ENCODE results near the gene CEP350. TPM values are rescaled to one million over a fixed set of nuclear protein-coding genes. Genes with fewer than 3 reads are reported as not detected.
A peak's percentile ranks its signal among the peaks of the same experiment; 100 is the strongest.

CEP350 gene
- total RNA-seq, 2 donors from 2014 or later: 32.2 to 42.2 TPM

DNA sequence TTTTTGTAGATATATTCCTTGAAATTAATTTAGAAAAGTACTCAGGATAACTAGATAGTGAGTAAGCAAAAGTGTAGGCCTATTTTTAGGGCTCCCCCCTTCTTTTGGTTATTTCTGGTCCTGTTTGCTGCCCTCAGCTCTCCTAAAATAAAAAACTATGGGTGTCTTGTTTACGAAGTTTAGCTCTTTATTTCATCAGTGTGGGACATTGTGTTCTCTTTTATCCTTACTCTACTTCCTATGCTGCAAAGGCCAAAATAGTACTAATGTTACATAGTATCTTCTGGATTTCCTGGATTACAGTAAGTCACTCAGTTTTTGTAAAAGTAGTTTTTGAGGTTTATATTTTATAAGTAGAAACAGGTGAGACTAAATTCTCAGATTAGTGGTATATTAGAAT is 15.4 kb downstream of the CEP350 start:
- Mint-ChIP-seq H3K36me3 (ENCODE audit: low read depth) (peaks cover 7% of the 10 kb centered on the region), H3K9me3 (peaks cover 4% of the 10 kb centered on the region), H3K27me3 (ENCODE audit: insufficient read depth) (no peaks in the 10 kb centered on the region), H3K27ac (peak overlapping the region; percentile 55), H3K4me1 (peaks cover 4% of the 10 kb centered on the region), H3K4me3 (no peak overlapping the region)
- Histone ChIP-seq H3K27ac (ENCODE audit: low read depth, low read length) (no peak overlapping the region), H3K4me1 (ENCODE audit: control insufficient read depth, insufficient read depth, low read length) (no peaks in the 10 kb centered on the region), H3K9ac (ENCODE audit: extremely low read depth, low read length, poor library complexity, severe bottlenecking) (no peak overlapping the region), H3K27me3 (ENCODE audit: control insufficient read depth, insufficient read depth, low read length, poor library complexity, severe bottlenecking) (no peaks in the 10 kb centered on the region), H3K4me3 (ENCODE audit: low read length) (no peak overlapping the region), H3K9me3 (ENCODE audit: control insufficient read depth, low read length) (peaks cover 18% of the 10 kb centered on the region), H3K36me3 (ENCODE audit: control insufficient read depth, insufficient read depth, low read length) (peaks cover 5% of the 10 kb centered on the region)
- 80 to 100% methylated on average over 1 of the region's 1 CpG for WGBS, 2 experiments (ENCODE audit: insufficient coverage in 1 of 2, insufficient read length in 1 of 2)
- no peak for TF ChIP-seq CTCF (conservative IDR thresholded peaks at IDR 0.05)
- no peak for DNase-seq

DNA sequence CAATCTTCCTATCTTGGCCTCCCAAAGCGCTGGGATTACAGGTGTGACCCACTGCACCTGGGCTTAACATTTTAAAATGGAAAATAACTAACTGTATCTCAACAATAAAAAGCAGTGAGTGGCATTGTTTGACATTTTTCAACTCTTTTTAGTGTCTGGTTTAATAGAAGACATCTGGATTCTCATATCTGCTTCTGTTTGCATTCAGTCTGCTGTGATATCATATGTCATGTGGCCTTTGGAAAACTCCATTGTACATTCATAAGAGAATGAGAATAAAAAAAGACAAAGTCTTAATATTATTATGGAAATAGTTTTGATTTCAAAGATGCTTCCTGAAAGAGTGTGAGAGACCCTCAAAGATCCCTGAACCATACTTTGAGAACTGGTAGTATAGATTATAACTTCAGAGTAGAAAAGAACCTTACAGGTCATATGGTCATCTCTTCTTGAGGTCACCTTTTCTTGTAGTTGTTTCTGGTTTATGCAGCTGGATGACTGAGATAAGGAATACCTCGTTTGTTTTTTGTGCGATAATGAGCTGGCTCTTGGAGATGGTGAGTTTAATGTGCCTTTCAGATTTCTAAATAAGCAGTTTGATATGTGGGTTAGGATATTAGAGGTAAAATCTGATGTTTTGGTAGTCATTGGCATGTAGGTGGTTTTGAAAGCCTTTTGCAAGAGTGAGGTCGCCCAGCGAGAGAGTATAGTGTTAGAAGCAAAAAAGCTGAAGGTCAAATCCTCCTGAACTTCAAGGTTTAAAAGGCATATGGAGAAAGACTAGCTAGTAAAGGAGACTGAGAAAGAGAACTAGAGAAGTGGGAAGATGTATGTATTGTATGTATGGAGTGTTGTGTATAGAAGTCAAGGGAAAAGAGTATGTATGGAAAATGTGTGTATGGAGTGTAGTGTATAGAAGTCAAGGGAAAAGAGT is 17.2 kb downstream of the CEP350 start:
- 74 to 78% methylated on average over 3 to 5 of the region's 5 CpGs for WGBS, 2 experiments (ENCODE audit: insufficient coverage in 1 of 2, insufficient read length in 1 of 2)
- H3K36me3 Mint-ChIP-seq (ENCODE audit: low read depth): peaks cover 7% of the 10 kb centered on the region
- TF ChIP-seq CTCF (conservative IDR thresholded peaks at IDR 0.05): no peak
- H3K4me1 Mint-ChIP-seq: peaks cover under 1% of the 10 kb centered on the region
- H3K27me3 Mint-ChIP-seq (ENCODE audit: insufficient read depth): no peaks in the 10 kb centered on the region
- no peak overlapping the region for H3K4me3 ChIP-seq (ENCODE audit: low read length)
- no peaks in the 10 kb centered on the region for H3K4me1 ChIP-seq (ENCODE audit: control insufficient read depth, insufficient read depth, low read length)
- DNase-seq: no peak
- no peaks in the 10 kb centered on the region for H3K9me3 Mint-ChIP-seq
- H3K9me3 ChIP-seq (ENCODE audit: control insufficient read depth, low read length): peaks cover 6% of the 10 kb centered on the region
- peaks cover 5% of the 10 kb centered on the region for H3K36me3 ChIP-seq (ENCODE audit: control insufficient read depth, insufficient read depth, low read length)
- H3K9ac ChIP-seq (ENCODE audit: extremely low read depth, low read length, poor library complexity, severe bottlenecking): no peak overlapping the region
- no peak overlapping the region for H3K4me3 Mint-ChIP-seq
- no peaks in the 10 kb centered on the region for H3K27me3 ChIP-seq (ENCODE audit: control insufficient read depth, insufficient read depth, low read length, poor library complexity, severe bottlenecking)
- no peak overlapping the region for H3K27ac Mint-ChIP-seq
- no peak overlapping the region for H3K27ac ChIP-seq (ENCODE audit: low read depth, low read length)

- Mint-ChIP-seq H3K4me1 (peaks cover 5% of the 10 kb centered on the region), H3K36me3 (ENCODE audit: low read depth) (peaks cover 7% of the 10 kb centered on the region), H3K4me3 (no peak overlapping the region), H3K27ac (no peak overlapping the region), H3K9me3 (no peaks in the 10 kb centered on the region), H3K27me3 (ENCODE audit: insufficient read depth) (no peaks in the 10 kb centered on the region)
- Histone ChIP-seq H3K4me3 (ENCODE audit: low read length) (no peak overlapping the region), H3K4me1 (ENCODE audit: control insufficient read depth, insufficient read depth, low read length) (no peaks in the 10 kb centered on the region), H3K9me3 (ENCODE audit: control insufficient read depth, low read length) (no peaks in the 10 kb centered on the region), H3K9ac (ENCODE audit: extremely low read depth, low read length, poor library complexity, severe bottlenecking) (no peak overlapping the region), H3K36me3 (ENCODE audit: control insufficient read depth, insufficient read depth, low read length) (peaks cover 5% of the 10 kb centered on the region), H3K27me3 (ENCODE audit: control insufficient read depth, insufficient read depth, low read length, poor library complexity, severe bottlenecking) (no peaks in the 10 kb centered on the region), H3K27ac (ENCODE audit: low read depth, low read length) (no peak overlapping the region)
- DNase-seq: no peak
- WGBS, 2 experiments (ENCODE audit: insufficient coverage in 1 of 2, insufficient read length in 1 of 2): 91 to 100% methylated on average over 1 to 3 of the region's 6 CpGs
- TF ChIP-seq CTCF (conservative IDR thresholded peaks at IDR 0.05): no peak
Observed at GRCh38 chr1:179973198-179974110, 18.8 kb downstream of the CEP350 start.
